Measurements from ENCODE around the gene PPEF1.
A peak's percentile ranks its signal among the peaks of the same experiment; 100 is the strongest.

Gene PPEF1

DNA sequence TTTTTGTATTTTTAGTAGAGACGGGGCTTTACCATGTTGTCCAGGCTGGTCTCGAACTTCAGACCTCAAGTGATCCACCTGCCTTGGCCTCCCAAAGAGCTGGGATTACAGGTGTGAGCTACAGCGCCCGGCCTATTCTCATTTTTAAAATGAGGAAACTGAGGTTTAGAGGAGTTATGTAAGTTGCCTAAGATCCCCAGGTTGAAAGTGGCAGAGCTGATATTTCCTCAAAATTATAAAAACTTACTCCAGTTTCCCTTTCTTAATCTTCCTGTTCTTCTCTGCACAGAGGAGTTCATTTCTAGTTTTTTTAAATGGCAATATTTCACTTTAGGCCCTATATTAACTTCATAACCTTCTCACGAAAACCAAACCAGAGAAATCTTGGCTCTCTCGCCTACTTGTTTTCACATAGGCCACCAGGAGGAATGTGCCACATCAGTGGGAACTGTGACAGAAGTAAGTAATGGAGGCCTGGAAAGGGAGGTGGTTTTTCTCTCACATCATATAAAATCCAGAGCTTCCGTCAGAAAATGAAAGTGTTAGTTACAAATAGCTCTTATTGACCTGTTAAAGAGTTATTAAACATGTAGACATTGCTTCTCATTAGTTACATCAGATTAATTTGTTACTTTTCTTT lies 19.5 kb upstream of the PPEF1 start:
- Mint-ChIP-seq H3K4me1 (ENCODE audit: low read depth) (no peaks in the 10 kb centered on the region), H3K9me3 (no peaks in the 10 kb centered on the region), H3K27me3 (no peaks in the 10 kb centered on the region), H3K4me3 (no peak overlapping the region), H3K27ac (no peak overlapping the region), H3K36me3 (ENCODE audit: low read depth) (no peaks in the 10 kb centered on the region)

DNA sequence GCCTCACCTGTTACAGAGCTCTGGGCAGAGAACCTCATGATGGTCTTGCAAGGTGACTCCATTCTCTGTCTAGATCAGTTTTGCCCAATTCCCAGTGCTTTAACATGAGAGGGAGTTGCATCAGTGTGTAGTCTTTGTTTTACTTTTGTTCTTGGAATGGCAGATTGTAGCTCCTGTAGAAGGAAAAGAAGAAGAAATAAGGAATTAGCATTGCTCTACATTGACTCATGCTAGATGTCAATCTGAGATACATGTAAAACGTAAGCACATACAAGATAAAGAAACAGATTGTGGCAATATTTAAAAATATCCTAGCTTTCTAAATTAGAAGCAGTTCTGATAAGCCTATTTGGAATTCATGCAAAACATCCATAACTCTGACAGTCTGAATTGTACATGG lies 16.0 kb upstream of the PPEF1 start:
- H3K27me3 Mint-ChIP-seq = no peaks in the 10 kb centered on the region
- H3K9me3 Mint-ChIP-seq = no peaks in the 10 kb centered on the region
- no peaks in the 10 kb centered on the region for H3K36me3 Mint-ChIP-seq (ENCODE audit: low read depth)
- H3K4me1 Mint-ChIP-seq (ENCODE audit: low read depth) = no peaks in the 10 kb centered on the region
- H3K27ac Mint-ChIP-seq = no peak overlapping the region
- no peak overlapping the region for H3K4me3 Mint-ChIP-seq

DNA sequence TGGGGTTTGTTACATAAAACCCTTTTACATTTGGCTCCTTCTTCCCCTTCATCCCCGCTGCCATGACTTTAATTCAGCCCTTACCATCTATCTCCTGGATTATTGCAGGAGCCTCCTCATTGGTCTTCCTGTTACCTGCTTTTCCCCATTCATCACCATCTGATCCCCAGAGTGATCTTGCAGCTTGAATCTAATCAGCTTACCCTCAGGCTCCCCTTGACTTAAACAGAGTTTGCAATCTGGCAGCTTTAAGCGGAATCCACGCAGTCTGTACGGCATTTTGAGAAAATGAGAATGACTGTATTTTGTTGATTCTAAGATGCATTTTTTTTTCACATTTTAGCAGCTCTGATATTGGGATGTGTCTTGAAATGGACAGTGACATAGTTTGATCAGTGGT lies 14.9 kb upstream of the PPEF1 start:
- Mint-ChIP-seq H3K4me1 (ENCODE audit: low read depth) (no peaks in the 10 kb centered on the region), H3K27ac (no peak overlapping the region), H3K9me3 (no peaks in the 10 kb centered on the region)

DNA sequence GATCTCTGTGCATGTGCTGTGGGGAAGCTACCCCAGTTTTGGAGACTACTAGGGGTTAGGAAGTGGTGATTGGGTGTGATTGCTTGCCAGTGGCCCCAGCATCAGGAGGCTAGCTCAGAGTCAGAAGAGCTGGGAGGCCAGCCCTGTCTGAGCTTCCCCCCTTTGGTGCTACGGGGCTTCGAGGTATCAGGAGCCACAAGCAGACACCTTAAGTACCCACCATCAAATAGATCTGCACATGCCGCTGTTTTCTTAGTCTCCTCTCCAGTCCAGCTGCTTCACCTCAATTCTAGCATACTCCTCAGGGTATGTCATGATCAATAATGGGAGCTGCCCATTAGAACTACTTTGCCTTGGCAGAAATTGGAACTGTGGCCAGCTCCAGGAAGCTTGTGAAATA lies 10.8 kb upstream of the PPEF1 start:
- Mint-ChIP-seq H3K4me3 (no peak overlapping the region), H3K27ac (no peak overlapping the region), H3K9me3 (no peaks in the 10 kb centered on the region), H3K36me3 (ENCODE audit: low read depth) (no peaks in the 10 kb centered on the region), H3K27me3 (no peaks in the 10 kb centered on the region), H3K4me1 (ENCODE audit: low read depth) (no peaks in the 10 kb centered on the region)

More for the DNA sequence above, 14.9 kb upstream of the PPEF1 start:
- H3K4me3 Mint-ChIP-seq = no peak overlapping the region
- H3K27me3 Mint-ChIP-seq = no peaks in the 10 kb centered on the region
- no peaks in the 10 kb centered on the region for H3K36me3 Mint-ChIP-seq (ENCODE audit: low read depth)

DNA sequence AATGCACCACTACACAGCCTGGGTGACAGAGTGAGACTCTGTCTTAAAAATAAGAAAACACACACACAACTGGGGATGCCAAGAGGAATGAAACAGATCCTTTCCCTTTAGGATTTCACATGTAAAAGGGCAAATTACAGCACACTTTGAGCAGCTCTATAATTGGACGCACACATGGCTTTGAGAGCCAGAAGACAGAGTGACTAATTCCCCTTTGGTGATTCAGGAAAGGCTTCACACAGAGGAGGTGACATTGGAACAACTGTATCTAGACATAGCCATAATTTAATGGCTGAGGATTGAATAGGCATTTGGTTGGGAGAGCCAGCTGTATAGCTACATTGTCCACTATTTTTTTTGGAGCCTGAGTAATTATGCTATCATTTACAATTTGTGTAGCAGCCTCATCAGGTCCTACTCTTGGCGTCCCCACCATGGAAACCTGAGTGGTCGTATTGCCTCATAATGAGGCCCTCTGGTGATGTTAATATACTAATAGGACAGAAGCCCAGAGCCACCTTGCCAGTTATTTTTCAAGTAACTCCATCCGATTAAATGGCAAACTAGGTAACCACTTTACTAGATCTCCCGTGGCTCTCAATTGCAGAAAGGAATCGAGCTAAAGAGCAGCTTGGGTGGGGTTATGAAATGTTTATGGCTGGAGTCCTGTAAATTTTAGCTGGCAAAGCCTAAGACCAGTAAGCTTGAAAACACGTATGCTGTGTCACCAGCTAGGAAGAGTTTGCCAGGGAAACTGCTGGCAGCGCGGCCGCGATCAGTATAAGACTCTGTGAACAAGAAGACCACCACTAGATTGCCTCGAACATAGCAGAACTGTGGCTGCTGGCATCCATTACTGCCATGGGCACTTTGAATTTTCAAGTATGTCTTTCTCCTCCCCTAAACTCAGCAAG lies 8.5 kb upstream of the PPEF1 start:
- no peak overlapping the region for H3K4me3 Mint-ChIP-seq
- H3K4me1 Mint-ChIP-seq (ENCODE audit: low read depth) = no peaks in the 10 kb centered on the region
- no peaks in the 10 kb centered on the region for H3K27me3 Mint-ChIP-seq
- H3K36me3 Mint-ChIP-seq (ENCODE audit: low read depth) = no peaks in the 10 kb centered on the region
- no peak overlapping the region for H3K27ac Mint-ChIP-seq
- no peaks in the 10 kb centered on the region for H3K9me3 Mint-ChIP-seq

DNA sequence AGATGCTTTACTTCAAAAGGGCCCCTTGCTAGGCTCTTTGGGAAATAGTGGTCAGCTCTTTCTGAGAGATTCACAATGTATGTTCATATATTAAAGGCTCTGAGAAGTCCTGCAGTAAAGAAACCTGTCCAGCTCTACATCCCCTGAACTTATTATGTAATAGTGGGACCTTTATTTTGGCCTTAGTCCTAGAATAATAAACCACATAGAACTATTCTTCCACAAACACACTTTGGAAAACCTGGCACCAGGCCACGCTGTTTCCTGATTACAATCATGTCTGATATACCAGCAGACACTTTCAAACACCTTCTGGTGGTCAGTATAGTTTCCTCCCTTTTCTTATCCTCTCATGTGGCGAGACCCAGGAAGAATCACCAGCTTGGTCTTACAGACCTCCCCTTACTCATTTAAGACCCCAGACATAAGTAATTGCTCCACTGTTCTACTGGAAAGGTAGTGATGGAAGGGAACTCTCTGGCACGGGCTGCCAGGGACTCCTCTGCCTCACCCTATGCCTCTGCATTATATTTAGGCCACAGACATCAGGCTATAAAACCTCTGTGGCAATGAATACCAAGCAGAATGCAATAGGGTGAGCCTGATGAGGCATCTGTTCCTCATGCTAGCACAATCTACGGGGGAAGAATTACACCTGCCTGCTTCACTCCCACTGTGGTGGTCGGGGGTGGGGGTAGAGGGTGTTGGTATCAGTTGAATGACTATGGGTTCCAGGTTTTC lies 5.7 kb upstream of the PPEF1 start:
- Mint-ChIP-seq H3K27ac (no peak overlapping the region), H3K27me3 (no peaks in the 10 kb centered on the region)

DNA sequence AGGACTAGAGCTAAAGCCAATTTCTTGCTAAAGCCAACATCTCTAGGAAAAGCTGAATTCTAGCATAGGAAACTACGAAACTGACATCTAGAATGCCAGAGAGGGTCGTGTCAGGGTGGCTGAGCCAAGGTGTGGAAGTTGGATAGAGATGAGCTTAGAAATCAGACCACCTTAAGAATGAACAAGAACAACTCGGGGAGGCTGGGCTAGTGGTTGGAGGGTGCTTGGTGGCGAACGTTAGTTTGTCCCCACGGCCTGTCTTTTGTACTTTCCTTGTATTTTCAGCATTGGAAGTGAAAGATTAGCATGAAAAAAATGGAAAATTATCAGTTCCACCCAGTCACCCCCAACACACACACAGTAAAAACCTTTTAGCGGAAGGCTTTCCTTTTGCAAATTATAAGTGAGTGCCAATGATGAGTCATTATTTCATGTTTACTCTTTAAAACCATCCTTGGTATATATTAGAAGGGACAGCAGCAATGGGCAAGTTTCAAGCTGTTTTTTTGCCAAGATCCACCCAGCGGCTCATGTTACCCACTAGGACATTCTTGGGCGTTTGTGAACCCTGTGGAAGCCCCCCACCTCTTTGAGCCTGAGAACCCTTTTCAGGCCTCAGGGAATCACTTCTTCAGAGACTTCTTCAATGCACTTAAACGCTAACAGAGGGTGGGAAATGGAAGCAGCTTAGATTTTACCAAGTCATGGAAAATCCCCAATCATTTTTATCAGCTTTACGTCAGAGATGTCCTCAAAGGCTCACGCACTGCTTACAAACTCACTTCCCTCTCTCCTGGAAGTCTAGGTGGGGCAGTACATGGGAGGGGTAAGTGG lies 4.9 kb upstream of the PPEF1 start:
- H3K36me3 Mint-ChIP-seq (ENCODE audit: low read depth) = no peaks in the 10 kb centered on the region
- no peaks in the 10 kb centered on the region for H3K9me3 Mint-ChIP-seq
- H3K4me1 Mint-ChIP-seq (ENCODE audit: low read depth) = peaks cover 2% of the 10 kb centered on the region
- H3K4me3 Mint-ChIP-seq = no peak overlapping the region
- no peak overlapping the region for H3K27ac Mint-ChIP-seq
- H3K27me3 Mint-ChIP-seq = no peaks in the 10 kb centered on the region

More for the DNA sequence above, 5.7 kb upstream of the PPEF1 start:
- Mint-ChIP-seq H3K9me3 (no peaks in the 10 kb centered on the region), H3K4me1 (ENCODE audit: low read depth) (no peaks in the 10 kb centered on the region), H3K4me3 (no peak overlapping the region), H3K36me3 (ENCODE audit: low read depth) (no peaks in the 10 kb centered on the region)

DNA sequence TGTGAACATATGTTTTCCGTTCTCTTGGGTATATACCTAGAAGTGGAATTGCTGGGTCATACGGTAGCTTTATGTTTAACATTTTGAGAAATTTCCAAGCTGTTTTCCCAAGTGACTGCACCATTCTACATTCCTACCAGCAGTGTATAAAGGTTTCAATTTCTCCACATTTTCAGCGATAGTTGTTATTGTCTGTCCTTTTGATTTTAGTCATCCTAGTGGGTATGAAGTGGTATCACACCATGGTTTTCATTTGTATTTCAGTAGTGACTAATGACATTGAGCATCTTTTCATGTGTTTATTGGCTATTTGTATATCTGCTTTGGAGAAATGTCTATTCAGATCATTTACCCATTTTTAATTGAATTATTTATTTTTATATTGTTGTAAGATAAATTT lies 2.4 kb downstream of the PPEF1 start:
- no peak overlapping the region for H3K4me3 Mint-ChIP-seq
- peaks cover 5% of the 10 kb centered on the region for H3K4me1 Mint-ChIP-seq (ENCODE audit: low read depth)
- H3K36me3 Mint-ChIP-seq (ENCODE audit: low read depth) = no peaks in the 10 kb centered on the region
- H3K27ac Mint-ChIP-seq = no peak overlapping the region
- H3K27me3 Mint-ChIP-seq = no peaks in the 10 kb centered on the region
- H3K9me3 Mint-ChIP-seq = no peaks in the 10 kb centered on the region

DNA sequence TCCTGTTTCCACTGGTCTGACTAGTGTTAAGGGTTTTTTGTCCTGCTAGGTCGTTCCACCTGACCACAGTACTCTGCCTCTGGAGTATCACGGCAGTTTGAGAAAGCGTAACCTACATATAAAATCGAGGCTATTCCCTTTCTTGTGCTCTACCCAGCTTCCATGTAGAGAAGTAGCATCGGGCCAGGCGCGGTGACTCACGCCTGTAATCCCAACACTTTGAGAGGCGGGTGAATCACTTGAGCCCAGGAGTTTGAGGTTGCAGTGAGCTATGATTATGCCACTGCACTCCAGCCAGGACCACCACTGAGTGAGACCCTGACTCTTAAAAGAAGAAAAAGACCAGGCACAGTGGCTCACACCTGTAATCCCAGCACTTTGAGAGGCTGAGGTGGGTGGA lies 7.5 kb downstream of the PPEF1 start:
- Mint-ChIP-seq H3K27me3 (no peaks in the 10 kb centered on the region), H3K4me3 (no peak overlapping the region), H3K36me3 (ENCODE audit: low read depth) (no peaks in the 10 kb centered on the region), H3K27ac (no peak overlapping the region), H3K4me1 (ENCODE audit: low read depth) (no peaks in the 10 kb centered on the region), H3K9me3 (no peaks in the 10 kb centered on the region)

DNA sequence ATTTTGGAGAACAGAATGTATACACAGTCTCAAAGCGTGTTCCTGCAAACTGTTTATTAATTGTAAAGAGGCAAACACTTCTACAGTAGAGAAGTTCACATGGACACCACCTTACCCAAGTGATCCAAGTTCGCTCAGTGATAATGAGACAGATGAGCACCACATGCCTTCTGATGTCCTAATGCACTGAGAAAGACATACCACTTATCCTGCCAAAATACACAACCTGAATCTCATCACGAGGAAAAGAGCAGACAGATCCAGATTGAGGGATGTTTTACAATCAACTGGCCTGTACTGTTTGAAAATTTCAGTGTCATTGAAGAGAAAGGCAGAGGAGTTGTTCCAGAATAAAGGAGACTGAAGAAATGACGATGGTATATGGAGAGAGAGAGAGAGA lies 12.4 kb downstream of the PPEF1 start:
- H3K27ac Mint-ChIP-seq = no peak overlapping the region
- H3K27me3 Mint-ChIP-seq = no peaks in the 10 kb centered on the region
- H3K36me3 Mint-ChIP-seq (ENCODE audit: low read depth) = no peaks in the 10 kb centered on the region
- H3K4me3 Mint-ChIP-seq = no peak overlapping the region
- no peaks in the 10 kb centered on the region for H3K9me3 Mint-ChIP-seq
- no peaks in the 10 kb centered on the region for H3K4me1 Mint-ChIP-seq (ENCODE audit: low read depth)

DNA sequence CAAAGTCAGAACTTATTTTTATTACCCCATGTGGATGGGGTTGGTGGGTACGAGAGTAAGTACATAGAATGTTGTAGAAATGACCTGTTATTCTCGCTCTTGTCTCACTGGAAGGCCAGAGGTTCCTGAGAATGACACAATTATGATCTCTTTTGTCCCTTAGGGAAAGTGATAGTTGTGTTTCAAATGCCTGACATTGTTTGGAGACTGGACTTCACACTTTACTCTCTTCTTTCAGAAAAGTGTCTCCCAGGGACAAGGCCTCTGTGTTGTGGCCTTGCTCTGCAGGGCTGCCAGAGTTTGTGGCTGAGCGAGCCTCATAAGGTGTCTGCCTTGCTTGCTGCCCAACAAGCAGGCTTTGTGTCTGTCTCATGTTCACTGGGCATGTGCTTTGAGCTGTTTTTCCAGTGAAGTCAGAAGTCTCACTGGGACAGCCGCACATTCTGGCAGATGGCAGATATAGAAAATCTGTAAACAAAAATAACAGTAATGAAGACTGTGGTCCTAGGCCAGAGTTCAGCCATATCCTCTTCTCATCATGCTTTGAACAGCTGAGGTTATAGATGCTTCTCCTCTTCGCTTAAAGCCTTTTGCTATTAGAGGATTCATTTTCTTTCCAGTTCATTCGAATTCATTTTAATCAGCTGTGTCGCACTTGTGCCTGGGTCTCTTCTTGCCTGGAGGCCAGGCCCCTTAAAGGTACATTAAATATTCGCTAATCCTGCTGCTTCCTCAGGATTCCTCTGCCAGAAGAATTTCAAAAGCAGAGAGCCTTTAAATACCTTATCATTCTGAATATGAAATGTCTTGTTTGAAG lies 14.4 kb downstream of the PPEF1 start:
- Mint-ChIP-seq H3K4me1 (ENCODE audit: low read depth) (no peaks in the 10 kb centered on the region), H3K4me3 (no peak overlapping the region), H3K27me3 (no peaks in the 10 kb centered on the region), H3K27ac (no peak overlapping the region), H3K36me3 (ENCODE audit: low read depth) (no peaks in the 10 kb centered on the region), H3K9me3 (no peaks in the 10 kb centered on the region)

DNA sequence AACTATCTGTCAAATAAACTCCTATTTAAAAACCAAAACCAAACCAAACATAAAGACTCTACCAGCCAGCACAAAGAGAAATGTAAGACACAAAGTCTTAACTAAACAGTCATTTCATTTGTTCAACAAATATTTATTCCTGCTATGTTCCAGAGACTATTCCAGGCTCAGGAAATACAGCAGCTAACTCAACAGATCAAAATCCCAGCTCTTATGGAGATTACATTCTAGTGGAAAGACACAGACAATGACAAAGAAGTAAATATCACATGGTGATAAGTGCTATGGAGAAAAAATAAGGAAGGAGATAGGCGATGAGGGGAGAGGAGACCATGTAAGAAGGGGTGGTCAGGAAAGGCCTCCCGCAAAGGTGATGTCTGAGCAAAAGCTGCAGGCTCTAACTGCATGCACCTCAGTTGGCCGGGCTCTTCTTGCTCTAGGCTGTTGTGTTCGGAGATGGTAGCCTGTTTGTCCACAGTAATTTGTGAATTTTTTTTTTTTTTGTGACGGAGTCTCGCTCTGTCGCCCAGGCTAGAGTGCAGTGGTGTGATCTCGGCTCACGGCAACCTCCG lies 15.1 kb downstream of the PPEF1 start:
- H3K4me3 Mint-ChIP-seq = no peak overlapping the region
- no peaks in the 10 kb centered on the region for H3K9me3 Mint-ChIP-seq
- no peaks in the 10 kb centered on the region for H3K4me1 Mint-ChIP-seq (ENCODE audit: low read depth)
- no peaks in the 10 kb centered on the region for H3K36me3 Mint-ChIP-seq (ENCODE audit: low read depth)
- peak overlapping the region; percentile 23 for H3K27ac Mint-ChIP-seq
- no peaks in the 10 kb centered on the region for H3K27me3 Mint-ChIP-seq

DNA sequence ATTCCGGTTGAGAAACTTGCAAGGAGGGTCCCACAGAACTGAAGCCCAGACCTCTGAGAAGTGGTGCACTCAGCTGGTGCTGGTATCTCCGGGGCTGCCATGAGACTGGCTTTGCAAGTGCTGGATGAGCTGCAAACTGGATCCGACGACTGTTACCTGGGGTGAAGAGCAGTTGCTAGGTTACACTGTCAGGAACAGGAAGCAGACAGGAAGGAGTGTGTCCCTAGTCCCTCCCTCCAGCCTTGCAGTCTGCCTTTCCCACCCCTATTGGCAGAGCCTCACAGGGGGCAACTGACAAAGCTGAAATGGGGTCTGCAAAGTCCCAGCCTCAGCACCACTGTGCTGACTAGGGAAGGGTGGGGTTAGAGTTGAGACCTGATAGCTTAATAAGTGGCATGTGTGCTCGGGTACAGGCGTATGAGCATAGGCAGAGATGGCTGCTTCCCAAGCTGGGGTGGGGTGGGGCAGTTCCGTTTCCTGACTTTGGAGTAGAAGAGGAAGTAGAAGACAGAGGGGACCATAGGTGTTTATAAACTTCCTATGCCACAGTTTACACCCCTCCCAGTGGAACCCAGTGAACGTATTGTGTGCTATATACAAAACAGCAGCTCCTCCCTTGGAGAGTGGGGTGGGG lies 18.0 kb downstream of the PPEF1 start:
- Mint-ChIP-seq H3K27ac (no peak overlapping the region), H3K27me3 (no peaks in the 10 kb centered on the region), H3K4me3 (no peak overlapping the region), H3K4me1 (ENCODE audit: low read depth) (no peaks in the 10 kb centered on the region), H3K36me3 (ENCODE audit: low read depth) (no peaks in the 10 kb centered on the region), H3K9me3 (no peaks in the 10 kb centered on the region)

All from stimulated activated naive CD8-positive, alpha-beta T cell treated with anti-CD3 and anti-CD28 coated beads, Interleukin-15, Interleukin-2, amounts not matched to agents 100 ng/mL and 50 ng/mL, for 24 hours (primary cell).